Kidney tubule cell (primary cell): Measurements from ENCODE around the gene AFAP1L1.

ENCODE experiments used
- DNase-seq: peaks from one replicate; pipeline ENCODE4 v3.0.0-alpha.2; 2018; ENCODE audit warnings: low spot score

AFAP1L1 gene

GRCh38 chr5:149315753-149316152 is 44.1 kb downstream of the AFAP1L1 start:
- no peak for DNase-seq

GRCh38 chr5:149317281-149318048 is 45.8 kb downstream of the AFAP1L1 start:
- peak; percentile 49 for DNase-seq

- no peak for DNase-seq
These were observed 47.5 kb downstream of the AFAP1L1 start for GRCh38 chr5:149319174-149319573.

GRCh38 chr5:149320791-149321330 is 49.2 kb downstream of the AFAP1L1 start:
- DNase-seq = peak; percentile 98

GRCh38 chr5:149322518-149322917 is 50.9 kb downstream of the AFAP1L1 start:
- DNase-seq = no peak

GRCh38 chr5:149323210-149323609 is 51.6 kb downstream of the AFAP1L1 start:
- DNase-seq = no peak

GRCh38 chr5:149323621-149324205 is 52.1 kb downstream of the AFAP1L1 start:
- DNase-seq = no peak

- DNase-seq = no peak
These were observed 53.0 kb downstream of the AFAP1L1 start for GRCh38 chr5:149324641-149325040.

GRCh38 chr5:149325166-149325735 is 53.6 kb downstream of the AFAP1L1 start:
- DNase-seq = no peak

GRCh38 chr5:149325894-149326293 is 54.2 kb downstream of the AFAP1L1 start:
- no peak for DNase-seq

- peak; percentile 39 for DNase-seq
These were observed 55.0 kb downstream of the AFAP1L1 start for GRCh38 chr5:149326611-149327010.

GRCh38 chr5:149328177-149328576 is 56.5 kb downstream of the AFAP1L1 start:
- DNase-seq = no peak

- DNase-seq = peak; percentile 51
These were observed 62.2 kb downstream of the AFAP1L1 start for GRCh38 chr5:149333711-149334443.

- DNase-seq = no peak
These were observed 66.1 kb downstream of the AFAP1L1 start for GRCh38 chr5:149337736-149338135.

- DNase-seq = no peak
These were observed 66.7 kb downstream of the AFAP1L1 start for GRCh38 chr5:149338364-149338763.

- no peak for DNase-seq
These were observed 69.3 kb downstream of the AFAP1L1 start for GRCh38 chr5:149340920-149341319.

GRCh38 chr5:149341876-149342275 is 70.2 kb downstream of the AFAP1L1 start:
- DNase-seq = peak; percentile 78

- no peak for DNase-seq
These were observed 72.5 kb downstream of the AFAP1L1 start for GRCh38 chr5:149344151-149344550.

- peak; percentile 98 for DNase-seq
These were observed 73.7 kb downstream of the AFAP1L1 start, which contains the start of gene GRPEL2 for GRCh38 chr5:149345147-149345891. Gene GRPEL2 (plus strand): TSS chr5:149345499. CDS start chr5:149345540, 41 bp downstream.

- peak; percentile 35 for DNase-seq
These were observed 74.2 kb downstream of the AFAP1L1 start for GRCh38 chr5:149345892-149346222.

- DNase-seq = peak; percentile 9
These were observed 76.9 kb downstream of the AFAP1L1 start for GRCh38 chr5:149348518-149348917.

GRCh38 chr5:149349382-149349781 is 77.7 kb downstream of the AFAP1L1 start:
- DNase-seq = no peak
